AG20443 (cell line): ENCODE results near the gene IQGAP2.

ENCODE experiments used
- DNase-seq: peaks from one replicate; pipeline ENCODE4 v3.0.0; 2012; ENCODE audit warnings: low spot score, mixed read lengths

The IQGAP2 gene

DNA sequence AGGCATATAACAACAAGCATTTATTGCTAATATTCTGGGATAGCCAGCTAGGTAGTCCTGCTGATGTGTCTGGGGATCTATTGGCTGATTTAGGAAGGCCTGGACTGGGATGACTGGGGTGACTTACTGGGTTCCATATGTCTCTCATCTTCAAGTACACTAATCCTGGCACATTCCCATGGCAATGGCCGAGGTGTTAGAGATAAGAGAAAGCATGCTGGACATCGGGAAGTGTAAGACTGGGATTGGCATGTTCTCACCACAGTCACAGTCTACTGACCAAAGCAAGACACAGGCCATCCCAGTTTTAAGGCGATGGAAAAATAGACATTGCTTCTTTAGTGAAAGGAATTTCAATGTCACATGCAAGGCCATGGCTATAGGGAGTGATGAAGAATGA lies 342.6 kb downstream of the IQGAP2 start:
- no peak for DNase-seq

DNA sequence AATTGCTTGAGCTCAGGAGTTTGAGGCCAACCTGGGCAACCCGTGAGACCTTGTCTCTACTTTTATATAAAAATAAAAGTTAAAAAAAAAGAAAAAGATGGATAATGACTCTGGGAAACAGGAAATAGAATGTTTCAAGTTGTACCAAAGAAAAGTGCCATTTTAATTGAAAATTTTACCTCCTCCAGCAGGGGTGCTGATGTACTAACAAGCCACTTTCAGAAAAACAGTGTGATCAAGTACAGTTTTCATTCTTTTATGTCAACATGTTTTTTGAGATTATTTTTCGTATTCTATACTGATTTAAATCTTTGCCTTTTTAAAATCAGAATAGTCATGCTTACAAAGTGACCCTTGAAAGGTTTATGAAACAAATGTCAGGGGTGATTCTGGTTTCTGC lies 343.6 kb downstream of the IQGAP2 start:
- no peak for DNase-seq

DNA sequence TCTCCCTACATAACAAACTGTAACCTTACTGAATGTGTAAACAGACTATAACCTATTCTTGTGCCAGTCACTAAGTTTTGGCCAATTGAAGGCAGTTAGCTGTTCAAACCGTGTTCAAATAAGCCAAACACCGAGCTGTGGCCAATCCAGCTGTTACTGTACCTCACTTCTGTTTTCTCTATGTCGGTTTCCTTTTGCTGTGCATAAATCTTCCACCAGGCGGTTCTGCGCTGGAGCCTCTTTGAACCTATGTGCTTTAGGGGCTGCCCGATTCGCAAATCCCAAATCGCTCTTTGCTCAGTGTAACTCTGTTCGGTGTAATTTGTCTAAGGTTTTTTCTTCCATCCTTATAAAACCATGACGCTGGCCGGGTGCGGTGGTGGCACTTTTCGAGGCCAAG lies 344.6 kb downstream of the IQGAP2 start:
- no peak for DNase-seq

DNA sequence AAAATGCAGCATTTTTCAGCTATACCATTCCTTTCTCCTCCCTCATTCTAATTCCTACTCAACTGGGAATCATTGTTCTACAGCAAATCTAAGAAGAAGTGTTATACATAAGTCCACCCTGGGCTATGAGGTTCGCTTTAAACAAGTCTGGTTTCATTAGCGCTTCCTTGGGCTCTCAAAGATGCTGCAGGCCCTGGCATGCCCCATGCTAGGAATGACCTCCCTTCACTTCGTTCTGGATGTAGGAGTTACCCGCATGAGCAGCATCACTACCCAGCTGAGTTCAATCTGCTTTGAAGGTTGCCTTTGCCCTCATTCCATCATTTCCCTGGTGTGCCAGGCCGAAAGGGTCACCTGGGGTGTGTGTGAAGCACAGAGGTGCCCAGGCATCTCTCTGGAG lies 348.2 kb downstream of the IQGAP2 start:
- no peak for DNase-seq

DNA sequence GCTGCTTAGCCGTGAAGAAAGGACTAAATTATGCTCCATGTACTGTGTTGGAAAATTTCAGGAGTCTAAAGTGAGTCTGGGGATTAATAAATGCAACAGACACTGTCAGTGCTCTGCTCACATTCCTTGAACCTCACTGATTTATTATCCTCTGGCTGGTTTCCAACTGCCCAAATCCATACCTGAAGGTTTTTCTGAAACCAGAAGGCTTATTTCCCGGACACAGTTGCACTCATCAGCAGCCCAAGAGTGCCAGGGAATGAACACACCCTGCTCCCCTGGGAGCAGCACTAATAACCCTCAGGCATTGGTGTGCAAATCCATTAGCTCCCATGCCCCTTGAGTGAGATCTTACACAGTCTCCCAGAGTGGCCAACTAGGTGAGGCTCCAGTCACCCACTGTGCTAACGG lies 351.6 kb downstream of the IQGAP2 start:
- no peak for DNase-seq

DNA sequence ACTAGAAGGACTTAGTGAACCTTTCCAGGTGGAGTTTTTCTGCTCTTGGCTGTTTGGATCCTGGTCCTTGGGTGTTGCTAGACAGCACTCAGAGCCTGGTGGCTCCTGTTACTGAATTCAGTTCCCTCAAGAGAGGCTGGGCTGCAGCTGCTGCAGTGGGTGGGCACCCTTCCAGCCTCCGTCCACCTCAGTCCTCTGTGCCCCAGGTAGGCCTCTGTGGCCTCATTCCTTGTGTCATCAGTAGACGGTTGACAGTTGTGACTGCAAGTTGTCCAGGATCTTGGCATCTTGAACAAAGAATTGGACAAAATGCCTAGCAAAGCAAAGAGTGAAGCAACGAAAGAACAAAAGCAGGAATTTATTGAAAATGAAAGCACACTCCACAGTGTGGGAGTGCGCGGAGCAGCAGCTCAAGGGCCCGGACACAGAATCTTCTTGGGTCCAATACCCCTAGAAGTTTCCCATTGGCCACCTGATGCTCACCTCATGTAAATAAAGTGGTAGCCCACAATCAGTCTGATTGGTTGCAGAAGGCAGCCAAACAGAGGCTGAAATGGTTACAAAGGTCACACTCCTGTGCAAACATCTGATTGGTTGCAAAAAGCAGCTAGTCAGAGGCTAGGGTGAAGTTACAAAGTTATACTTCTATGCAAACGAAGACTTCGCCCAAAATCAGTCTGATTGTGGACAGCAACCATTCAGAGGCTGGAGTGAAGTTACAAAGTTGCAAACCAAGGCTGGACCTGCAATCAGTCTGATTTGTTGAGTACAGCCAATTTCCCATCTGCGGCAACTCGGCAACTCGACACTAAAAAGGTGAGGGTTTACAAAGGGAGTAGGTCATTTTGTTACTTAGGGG lies 352.9 kb downstream of the IQGAP2 start:
- DNase-seq, result no peak

DNA sequence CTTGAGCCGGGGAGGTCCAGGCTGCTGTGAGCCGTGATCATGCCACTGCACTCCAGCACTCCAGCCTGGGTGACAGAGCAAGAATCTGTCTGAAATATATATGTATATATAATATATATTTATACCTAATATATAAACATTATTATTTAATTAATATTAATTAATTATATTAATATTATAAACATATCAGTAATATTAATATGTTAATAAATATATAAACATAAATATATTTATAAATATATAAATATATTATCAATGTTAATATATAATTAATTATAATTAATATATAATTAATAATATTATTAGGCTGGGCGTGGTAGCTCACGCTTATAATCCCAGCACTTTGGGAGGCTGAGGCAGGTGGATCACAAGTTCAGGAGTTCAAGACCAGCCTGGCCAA lies 354.0 kb downstream of the IQGAP2 start:
- no peak for DNase-seq
